Occipital lobe (tissue), 3 donors: ENCODE measurements around the gene EPOP. TPM values are rescaled to one million over a fixed set of nuclear protein-coding genes. Genes with fewer than 3 reads are reported as not detected.
"Not testable (repeated sequence)": the region's sequence is repeated elsewhere in the genome, so short reads cannot be mapped to it uniquely, and the experiment has no call there.

Experiments
- DNase-seq: peaks from one replicate; lab custom pipeline; 2025; lab: John Stamatoyannopoulos, UW
- small RNA-seq: library from RNA; depleted of rRNA; stranded (forward); fragments of <200 nt; gene quantifications from one replicate; pipeline ENCODE3, GENCODE V24; 2014
- total RNA-seq: library from RNA; depleted of rRNA; stranded (reverse); fragments of >200 nt; gene quantifications from one replicate; pipeline ENCODE4 v1.2.3, GENCODE V29; 2014

Gene EPOP
- total RNA-seq, 1 donor from 2014 or later: 1.6 TPM

GRCh38 chr17:38653230-38653629 lies 21.5 kb downstream of the EPOP start:
- no peak for DNase-seq

- not testable (repeated sequence) for DNase-seq
These were observed 24.0 kb downstream of the EPOP start for GRCh38 chr17:38650653-38651173.

DNA sequence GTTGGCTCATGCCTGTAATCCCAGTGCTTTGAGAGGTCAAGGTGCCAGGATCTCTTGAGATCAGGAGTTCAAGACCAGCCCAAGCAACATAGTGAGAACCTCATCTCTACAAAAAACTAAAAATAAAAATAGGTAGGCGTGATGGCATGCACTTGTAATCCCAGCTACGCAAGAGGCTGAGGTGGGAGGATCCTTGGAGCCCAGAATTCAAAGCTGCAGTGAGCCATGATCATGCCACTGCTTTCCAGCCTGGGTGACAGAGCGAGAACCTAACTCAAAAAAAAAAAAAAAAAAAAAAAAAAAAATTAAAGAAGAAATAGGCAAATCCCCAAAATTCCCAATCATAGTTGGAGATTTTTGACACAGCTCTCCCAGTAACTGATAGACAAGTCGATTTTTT lies 36.8 kb downstream of the EPOP start:
- no peak for DNase-seq

DNA sequence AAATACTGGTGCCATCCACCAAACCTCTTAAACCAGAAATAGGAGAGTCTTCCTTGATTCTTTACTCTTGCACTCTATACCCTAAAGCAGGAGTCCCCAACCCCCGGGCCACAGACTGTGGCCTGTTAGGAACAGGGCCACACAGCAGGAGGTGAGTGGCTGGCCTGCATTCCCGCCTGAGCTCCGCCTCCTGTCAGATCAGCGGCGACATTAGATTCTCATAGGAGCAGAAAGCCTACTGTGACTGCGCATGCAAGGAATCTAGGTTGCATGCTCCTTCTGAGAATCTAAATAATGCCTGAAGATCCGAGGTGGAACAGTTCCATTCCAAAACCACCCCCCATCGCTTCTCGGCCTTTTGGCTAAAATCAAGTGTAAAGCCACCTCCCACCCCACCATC lies 38.7 kb downstream of the EPOP start:
- no peak for DNase-seq

DNA sequence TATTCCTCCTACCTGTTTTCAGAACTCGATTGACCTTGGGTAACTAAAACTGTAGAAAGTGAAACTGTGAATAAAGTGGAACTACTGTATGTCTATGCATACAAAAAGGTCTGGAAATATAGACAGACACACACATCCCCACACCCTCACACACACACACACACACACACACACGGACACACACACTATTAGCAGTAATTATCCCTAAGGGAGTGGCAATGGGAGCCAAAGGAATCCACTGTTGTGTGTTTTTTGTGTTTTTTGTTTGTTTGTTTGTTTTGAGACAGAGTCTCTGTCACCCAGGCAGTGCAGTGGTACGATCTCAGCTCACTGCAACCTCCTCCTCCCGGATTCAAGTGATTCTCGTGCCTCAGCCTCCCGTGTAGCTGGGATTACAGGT lies 42.4 kb downstream of the EPOP start:
- DNase-seq: no peak

DNA sequence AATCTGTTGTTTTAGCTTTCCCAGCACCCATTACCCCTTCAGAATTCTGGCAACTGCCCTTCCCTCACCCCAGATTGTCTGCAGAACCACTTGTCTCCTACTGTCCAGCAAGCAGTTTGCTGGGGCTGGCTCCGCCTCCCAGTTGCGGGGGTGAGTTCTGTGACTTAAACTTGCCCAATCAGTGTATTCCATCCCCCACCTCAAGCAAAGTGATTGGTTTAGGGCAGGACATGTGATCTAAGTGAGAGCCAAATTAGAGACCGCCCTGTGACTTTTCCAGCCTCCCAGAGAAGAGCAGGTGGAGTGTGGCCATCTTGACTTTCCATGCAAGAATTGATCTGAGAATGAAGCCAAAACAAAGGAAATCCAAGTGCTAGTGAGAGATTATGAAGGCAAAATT lies 46.3 kb downstream of the EPOP start:
- no peak for DNase-seq

GRCh38 chr17:38627957-38628356 lies 46.8 kb downstream of the EPOP start:
- DNase-seq: no peak

- not testable (repeated sequence) for DNase-seq
These were observed 48.0 kb downstream of the EPOP start for GRCh38 chr17:38626606-38627226.

GRCh38 chr17:38625482-38625881 lies 49.3 kb downstream of the EPOP start:
- no peak for DNase-seq

- not testable (repeated sequence) for DNase-seq
These were observed 49.9 kb downstream of the EPOP start for GRCh38 chr17:38624782-38625355.

Small RNA genes within 50 kb of the gene (small RNA-seq; reads per million reads assigned to genes)
- gene MIR4726: not detected
- not detected for gene MIR4734

Other genes starting within 250 kb of the EPOP start
- gene ARHGAP23, start 246.5 kb downstream of the EPOP start, total RNA-seq: 42.9 TPM
- 24.5 TPM for gene SRCIN1, start 69.0 kb downstream of the EPOP start, total RNA-seq
- 18.4 TPM for gene MLLT6, start 30.3 kb upstream of the EPOP start, total RNA-seq
- 2.3 TPM for gene CISD3, start 55.4 kb upstream of the EPOP start, total RNA-seq
- gene PCGF2, start 73.4 kb upstream of the EPOP start, total RNA-seq: 4.8 TPM
- 138 TPM for gene PSMB3, start 77.8 kb upstream of the EPOP start, total RNA-seq
- gene PIP4K2B, start 124.6 kb upstream of the EPOP start, total RNA-seq: 166 TPM
- gene CWC25, start 150.4 kb upstream of the EPOP start, total RNA-seq: 7.8 TPM
- gene RPL23, start 178.8 kb upstream of the EPOP start, total RNA-seq: 1,678 TPM
- gene LASP1, start 195.1 kb upstream of the EPOP start, total RNA-seq: 49.4 TPM